NCI-H226 (cell line): Measurements from ENCODE around the gene GAA.
"Not testable (repeated sequence)": the region's sequence is repeated elsewhere in the genome, so short reads cannot be mapped to it uniquely, and the experiment has no call there.

Experiments used
- DNase-seq: peaks from one replicate; pipeline ENCODE4 v3.0.0-alpha.2; 2015

GAA gene

DNA sequence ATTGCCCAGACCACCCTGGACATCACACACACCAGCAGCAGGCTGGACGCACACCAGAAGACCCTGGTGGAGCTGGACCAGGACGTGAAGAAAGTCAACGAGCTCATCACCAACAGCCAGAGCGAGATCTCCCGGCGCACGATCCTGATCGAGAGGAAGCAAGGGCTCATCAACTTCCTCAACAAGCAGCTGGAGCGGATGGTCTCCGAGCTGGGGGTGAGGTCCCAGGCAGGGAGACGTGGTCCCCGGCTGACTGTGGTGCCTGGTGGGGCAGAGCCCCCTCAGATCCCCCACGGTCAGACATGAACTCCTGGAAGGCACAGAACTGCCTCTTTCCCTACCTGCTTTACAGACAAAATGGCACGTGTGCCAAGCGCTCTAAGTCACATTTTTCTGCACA is 16.6 kb upstream of the GAA start:
- no peak for DNase-seq

GRCh38 chr17:80086081-80086480 is 15.3 kb upstream of the GAA start:
- DNase-seq: no peak

- no peak for DNase-seq
Observed at GRCh38 chr17:80086616-80087015, 14.8 kb upstream of the GAA start.

- DNase-seq: no peak
Observed at GRCh38 chr17:80087346-80088265, 13.8 kb upstream of the GAA start.

GRCh38 chr17:80089762-80090161 is 11.6 kb upstream of the GAA start:
- DNase-seq: no peak

GRCh38 chr17:80090164-80090563 is 11.2 kb upstream of the GAA start:
- DNase-seq: not testable (repeated sequence)

- DNase-seq: no peak
Observed at GRCh38 chr17:80091376-80091775, 10.0 kb upstream of the GAA start.

GRCh38 chr17:80092959-80093358 is 8.4 kb upstream of the GAA start:
- no peak for DNase-seq

- DNase-seq: no peak
Observed at GRCh38 chr17:80095038-80095843, 6.1 kb upstream of the GAA start.

GRCh38 chr17:80095844-80096475 is 5.4 kb upstream of the GAA start:
- no peak for DNase-seq

GRCh38 chr17:80096561-80097021 is 4.8 kb upstream of the GAA start:
- no peak for DNase-seq

DNA sequence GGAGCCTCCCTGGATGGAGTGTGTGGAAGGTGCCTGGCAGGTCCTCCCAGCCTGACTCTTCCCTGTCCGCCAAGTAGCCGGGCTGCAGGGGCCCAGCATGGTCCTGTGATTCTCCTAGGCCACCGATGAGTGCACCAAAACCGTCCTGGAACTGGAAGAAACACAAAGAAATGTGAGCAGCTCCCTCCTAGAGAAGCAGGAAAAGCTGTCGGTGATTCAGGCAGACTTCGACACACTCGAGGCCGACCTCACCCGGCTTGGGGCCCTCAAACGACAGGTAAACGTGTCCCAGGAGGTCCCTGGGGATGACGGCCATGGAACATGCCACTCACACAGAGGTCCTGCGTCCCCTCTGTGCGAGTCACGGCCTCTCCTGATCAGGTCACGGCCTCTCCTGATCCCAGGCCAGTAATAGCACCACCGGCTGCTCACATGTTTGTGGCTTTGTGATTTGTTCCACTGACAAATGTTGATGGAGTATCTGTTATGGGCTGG is 4.2 kb upstream of the GAA start:
- DNase-seq: no peak

- DNase-seq: no peak
Observed at GRCh38 chr17:80097844-80098691, 3.3 kb upstream of the GAA start.

GRCh38 chr17:80099291-80100034 is 1.9 kb upstream of the GAA start:
- no peak for DNase-seq

GRCh38 chr17:80100035-80100323 is 1.4 kb upstream of the GAA start:
- DNase-seq: no peak

GRCh38 chr17:80101946-80102663 is 724 bp downstream of the GAA start:
- DNase-seq: no peak

- DNase-seq: no peak
Observed at GRCh38 chr17:80102664-80103448, 1.5 kb downstream of the GAA start.

- no peak for DNase-seq
Observed at GRCh38 chr17:80103449-80104085, 2.2 kb downstream of the GAA start.

GRCh38 chr17:80104321-80104955 is 3.1 kb downstream of the GAA start:
- peak; percentile 30 for DNase-seq
